HCT116 (cell line): Measurements from ENCODE around the gene PTPN13.

Source experiments
- CBX3 ChIP-seq: IDR thresholded peaks from 2 replicates; pipeline ENCODE4 v1.6.1; 2012; ENCODE audit warnings: low read depth
- CEBPB ChIP-seq: IDR thresholded peaks from 2 replicates; pipeline ENCODE4 v1.6.1; 2012; ENCODE audit warnings: low read depth
- EZH2 ChIP-seq: fragments of 200-600 bp; sonication (generic); IDR thresholded peaks from 2 replicates; pipeline ENCODE4 v1.6.1; 2017; ENCODE audit warnings: antibody characterized with exemption, mixed run types
- POLR2A ChIP-seq: IDR thresholded peaks from 2 replicates; pipeline ENCODE4 v1.7.0; 2011; ENCODE audit warnings: borderline replicate concordance; ENCODE audit not compliant: insufficient read depth, insufficient read length; ENCODE audit errors: extremely low read depth
- SRF ChIP-seq: IDR thresholded peaks from 2 replicates; pipeline ENCODE4 v1.6.1; 2012; ENCODE audit warnings: low read depth
- ZNF274 ChIP-seq: fragments of 200-500 bp; sonication (Bioruptor generic); IDR thresholded peaks from 2 replicates; pipeline ENCODE4 v1.6.1; 2014; ENCODE audit warnings: mild to moderate bottlenecking, low read depth, low read length, inconsistent platforms
- TF ChIP-seq, protein P1 (sequence below), 3 experiments: fragments of 200-600 bp in 1 of 3; sonication (generic) in 1 of 3; IDR thresholded peaks in 2 of 3; conservative IDR thresholded peaks in 1 of 3; 2 replicates each; pipeline ENCODE4 v1.5.1; 2012 to 2017; ENCODE audit warnings: low read depth in 2 of 3, low read length in 2 of 3, antibody characterized with exemption in 1 of 3, borderline replicate concordance in 1 of 3, control low read depth in 1 of 3, mild to moderate bottlenecking in 1 of 3, mixed read lengths in 1 of 3, mixed run types in 1 of 3, moderate library complexity in 1 of 3; ENCODE audit not compliant: insufficient read depth in 1 of 3

DNA sequence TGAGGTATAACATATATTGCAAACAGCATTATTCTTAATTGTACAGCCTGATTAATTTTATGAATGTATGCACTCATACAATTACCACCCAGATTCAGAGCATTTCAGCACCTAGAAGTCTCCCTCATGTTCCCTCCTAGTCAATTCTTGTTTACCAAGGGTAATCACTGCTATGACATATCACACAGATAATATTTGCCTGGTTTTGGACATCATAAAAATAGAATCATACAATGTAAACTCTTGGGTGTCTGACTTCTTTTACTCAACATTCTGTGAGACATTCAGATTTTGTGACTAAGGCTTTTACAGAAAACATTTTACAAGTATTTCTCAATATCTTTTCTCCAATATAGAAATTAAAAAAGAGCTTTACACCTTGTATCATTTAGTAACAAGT is 66.9 kb downstream of the PTPN13 start:
- TF ChIP-seq EZH2 (no peak), SRF (no peak), ZNF274 (no peak), CBX3 (no peak), POLR2A (no peak), CEBPB (no peak)
- TF ChIP-seq, protein P1, sequence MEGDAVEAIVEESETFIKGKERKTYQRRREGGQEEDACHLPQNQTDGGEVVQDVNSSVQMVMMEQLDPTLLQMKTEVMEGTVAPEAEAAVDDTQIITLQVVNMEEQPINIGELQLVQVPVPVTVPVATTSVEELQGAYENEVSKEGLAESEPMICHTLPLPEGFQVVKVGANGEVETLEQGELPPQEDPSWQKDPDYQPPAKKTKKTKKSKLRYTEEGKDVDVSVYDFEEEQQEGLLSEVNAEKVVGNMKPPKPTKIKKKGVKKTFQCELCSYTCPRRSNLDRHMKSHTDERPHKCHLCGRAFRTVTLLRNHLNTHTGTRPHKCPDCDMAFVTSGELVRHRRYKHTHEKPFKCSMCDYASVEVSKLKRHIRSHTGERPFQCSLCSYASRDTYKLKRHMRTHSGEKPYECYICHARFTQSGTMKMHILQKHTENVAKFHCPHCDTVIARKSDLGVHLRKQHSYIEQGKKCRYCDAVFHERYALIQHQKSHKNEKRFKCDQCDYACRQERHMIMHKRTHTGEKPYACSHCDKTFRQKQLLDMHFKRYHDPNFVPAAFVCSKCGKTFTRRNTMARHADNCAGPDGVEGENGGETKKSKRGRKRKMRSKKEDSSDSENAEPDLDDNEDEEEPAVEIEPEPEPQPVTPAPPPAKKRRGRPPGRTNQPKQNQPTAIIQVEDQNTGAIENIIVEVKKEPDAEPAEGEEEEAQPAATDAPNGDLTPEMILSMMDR (IDR thresholded peaks at IDR 0.05 in 2 of 3, conservative IDR thresholded peaks at IDR 0.05 in 1 of 3; ENCODE audit: borderline replicate concordance in 1 of 3, insufficient read depth in 1 of 3, low read depth in 2 of 3, low read length in 2 of 3), result no peak
